Measurements from ENCODE around the gene LDHAL6B.
A peak's percentile ranks its signal among the peaks of the same experiment; 100 is the strongest.

LDHAL6B gene

GRCh38 chr15:59221511-59222505 is 15.2 kb downstream of the LDHAL6B start:
- no peak for DNase-seq

GRCh38 chr15:59222906-59223550 is 16.4 kb downstream of the LDHAL6B start:
- no peak for DNase-seq

- no peak for DNase-seq
These were observed 17.1 kb downstream of the LDHAL6B start for GRCh38 chr15:59223736-59224135.

- DNase-seq = no peak
These were observed 17.8 kb downstream of the LDHAL6B start for GRCh38 chr15:59224474-59224873.

- DNase-seq = no peak
These were observed 20.4 kb downstream of the LDHAL6B start for GRCh38 chr15:59227021-59227420.

- DNase-seq = no peak
These were observed 22.4 kb downstream of the LDHAL6B start for GRCh38 chr15:59229015-59229414.

- no peak for DNase-seq
These were observed 22.8 kb downstream of the LDHAL6B start for GRCh38 chr15:59229453-59229852.

- DNase-seq = no peak
These were observed 23.9 kb downstream of the LDHAL6B start for GRCh38 chr15:59230531-59231055.

- DNase-seq = no peak
These were observed 25.8 kb downstream of the LDHAL6B start for GRCh38 chr15:59232476-59232875.

GRCh38 chr15:59236394-59236793 is 29.8 kb downstream of the LDHAL6B start:
- DNase-seq = no peak

GRCh38 chr15:59237119-59237855 is 30.6 kb downstream of the LDHAL6B start:
- DNase-seq = no peak

- no peak for DNase-seq
These were observed 31.3 kb downstream of the LDHAL6B start for GRCh38 chr15:59237924-59238331.

GRCh38 chr15:59240036-59240435 is 33.4 kb downstream of the LDHAL6B start:
- DNase-seq = no peak

- no peak for DNase-seq
These were observed 36.0 kb downstream of the LDHAL6B start for GRCh38 chr15:59242649-59243048.

GRCh38 chr15:59243622-59244021 is 37.0 kb downstream of the LDHAL6B start:
- DNase-seq = no peak

- DNase-seq = no peak
These were observed 37.7 kb downstream of the LDHAL6B start for GRCh38 chr15:59244337-59244736.

GRCh38 chr15:59245559-59245958 is 38.9 kb downstream of the LDHAL6B start:
- no peak for DNase-seq

GRCh38 chr15:59247364-59247763 is 40.7 kb downstream of the LDHAL6B start:
- peak; percentile 20 for DNase-seq

- DNase-seq = no peak
These were observed 43.2 kb downstream of the LDHAL6B start for GRCh38 chr15:59249816-59250215.

- DNase-seq = no peak
These were observed 43.6 kb downstream of the LDHAL6B start for GRCh38 chr15:59250249-59250648.

GRCh38 chr15:59251001-59251845 is 44.6 kb downstream of the LDHAL6B start:
- peak; percentile 86 for DNase-seq

GRCh38 chr15:59252137-59252536 is 45.5 kb downstream of the LDHAL6B start:
- DNase-seq = no peak

Data from NCI-H526 treated with DMSO at 0.1 percent for 48 hours (cell line).